Measurements from ENCODE around the gene ASB7.

DNA sequence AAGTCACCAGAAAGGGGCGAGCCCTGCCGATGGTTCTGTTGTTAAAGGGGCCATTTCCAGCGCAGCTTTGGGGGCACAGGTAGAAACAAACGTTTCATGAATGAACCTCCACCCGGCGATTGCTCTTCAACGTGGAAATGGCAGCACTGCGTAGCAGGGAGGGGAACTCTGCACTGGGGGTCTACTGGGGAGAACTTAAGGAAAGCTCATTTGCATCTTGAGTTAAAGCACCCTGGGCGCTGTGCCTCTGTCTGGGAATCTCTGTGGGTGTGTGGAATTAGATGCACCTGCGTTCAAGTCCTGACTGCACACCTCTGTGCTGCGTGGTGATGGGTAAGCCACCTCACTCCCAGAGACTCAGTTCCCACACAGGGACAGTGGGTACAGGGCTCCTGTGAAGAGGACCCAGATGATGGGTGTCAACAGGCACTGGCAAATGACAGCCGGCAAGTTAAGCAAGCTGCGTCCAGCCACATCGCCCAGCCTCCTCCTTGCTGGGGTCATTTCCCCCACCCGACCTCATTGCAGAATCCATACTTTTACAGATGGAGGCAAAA lies 68.8 kb downstream of the ASB7 start:
- TF ChIP-seq, protein P1, sequence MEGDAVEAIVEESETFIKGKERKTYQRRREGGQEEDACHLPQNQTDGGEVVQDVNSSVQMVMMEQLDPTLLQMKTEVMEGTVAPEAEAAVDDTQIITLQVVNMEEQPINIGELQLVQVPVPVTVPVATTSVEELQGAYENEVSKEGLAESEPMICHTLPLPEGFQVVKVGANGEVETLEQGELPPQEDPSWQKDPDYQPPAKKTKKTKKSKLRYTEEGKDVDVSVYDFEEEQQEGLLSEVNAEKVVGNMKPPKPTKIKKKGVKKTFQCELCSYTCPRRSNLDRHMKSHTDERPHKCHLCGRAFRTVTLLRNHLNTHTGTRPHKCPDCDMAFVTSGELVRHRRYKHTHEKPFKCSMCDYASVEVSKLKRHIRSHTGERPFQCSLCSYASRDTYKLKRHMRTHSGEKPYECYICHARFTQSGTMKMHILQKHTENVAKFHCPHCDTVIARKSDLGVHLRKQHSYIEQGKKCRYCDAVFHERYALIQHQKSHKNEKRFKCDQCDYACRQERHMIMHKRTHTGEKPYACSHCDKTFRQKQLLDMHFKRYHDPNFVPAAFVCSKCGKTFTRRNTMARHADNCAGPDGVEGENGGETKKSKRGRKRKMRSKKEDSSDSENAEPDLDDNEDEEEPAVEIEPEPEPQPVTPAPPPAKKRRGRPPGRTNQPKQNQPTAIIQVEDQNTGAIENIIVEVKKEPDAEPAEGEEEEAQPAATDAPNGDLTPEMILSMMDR (IDR thresholded peaks at IDR 0.05), result no peak
- TF ChIP-seq POLR2A (IDR thresholded peaks at IDR 0.05) (no peak), EP300 (IDR thresholded peaks at IDR 0.05) (no peak)
